Activated CD8-positive, alpha-beta memory T cell treated with anti-CD3 and anti-CD28 coated beads, Interleukin-2, amount 50 U/mL, for 24 hours (primary cell): Measurements from ENCODE around the gene TPRA1.
"Not testable (repeated sequence)": the region's sequence is repeated elsewhere in the genome, so short reads cannot be mapped to it uniquely, and the experiment has no call there.

ENCODE experiments used
- DNase-seq: peaks from one replicate; pipeline ENCODE4 v3.0.0-alpha.2; 2020; ENCODE audit errors: extremely low read depth

Gene TPRA1

GRCh38 chr3:127616836-127617605, 26.5 kb upstream of the TPRA1 start:
- no peak for DNase-seq

- no peak for DNase-seq
Measured at GRCh38 chr3:127615631-127616305, 25.2 kb upstream of the TPRA1 start.

DNA sequence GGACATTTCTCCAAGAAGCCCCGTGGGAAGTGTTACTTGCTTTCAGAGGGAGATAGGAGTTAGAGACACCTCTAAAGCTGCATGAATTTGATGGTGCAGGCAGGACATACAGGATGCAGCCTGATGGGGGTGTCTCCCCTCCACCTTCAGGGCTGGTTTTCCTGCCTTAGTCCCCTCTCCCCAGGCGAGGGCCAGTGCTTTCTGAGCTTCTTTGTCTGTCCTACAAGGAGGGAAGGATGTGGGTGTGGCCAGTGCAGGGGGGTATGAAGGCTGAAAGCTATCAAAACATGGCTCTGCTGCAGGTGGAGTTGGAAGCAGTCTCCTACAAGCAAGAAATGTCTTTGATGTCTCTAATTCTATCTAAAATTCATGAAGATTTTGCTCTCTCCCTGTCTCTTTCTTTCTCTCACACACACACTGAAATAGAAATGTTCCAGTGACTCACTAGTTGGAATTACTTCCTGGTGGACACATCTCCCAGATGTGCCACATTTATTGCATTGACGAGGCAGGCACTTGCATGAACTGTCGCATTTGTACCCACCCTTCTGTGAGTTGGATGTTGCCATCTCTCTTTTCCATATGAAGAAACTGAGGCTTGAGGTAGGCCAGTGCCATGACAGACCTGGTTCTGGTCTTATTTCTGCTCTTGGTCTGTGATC, 24.5 kb upstream of the TPRA1 start:
- no peak for DNase-seq

DNA sequence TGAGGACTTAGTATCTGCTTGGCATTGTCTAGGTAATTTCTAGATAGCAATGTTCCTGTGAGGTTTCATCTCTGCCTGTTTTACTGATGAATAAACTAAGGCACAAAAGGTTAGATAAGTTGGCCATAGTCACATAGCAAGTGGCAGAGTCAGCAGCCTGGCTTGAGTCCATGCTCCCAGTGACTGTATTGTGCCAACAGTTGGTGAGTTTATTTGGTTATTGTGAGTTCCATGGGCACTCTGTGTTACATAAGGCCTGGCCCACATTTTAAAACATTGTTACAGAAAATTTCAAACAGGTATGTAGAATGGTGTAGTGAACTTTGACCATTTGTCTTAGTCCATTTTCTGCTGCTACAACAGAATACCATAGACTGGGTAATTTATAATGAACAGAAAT, 22.9 kb upstream of the TPRA1 start:
- DNase-seq, result no peak

- no peak for DNase-seq
Measured at GRCh38 chr3:127612966-127613365, 22.4 kb upstream of the TPRA1 start.

GRCh38 chr3:127611251-127611650, 20.7 kb upstream of the TPRA1 start:
- no peak for DNase-seq

GRCh38 chr3:127610105-127610504, 19.6 kb upstream of the TPRA1 start:
- DNase-seq, result no peak

DNA sequence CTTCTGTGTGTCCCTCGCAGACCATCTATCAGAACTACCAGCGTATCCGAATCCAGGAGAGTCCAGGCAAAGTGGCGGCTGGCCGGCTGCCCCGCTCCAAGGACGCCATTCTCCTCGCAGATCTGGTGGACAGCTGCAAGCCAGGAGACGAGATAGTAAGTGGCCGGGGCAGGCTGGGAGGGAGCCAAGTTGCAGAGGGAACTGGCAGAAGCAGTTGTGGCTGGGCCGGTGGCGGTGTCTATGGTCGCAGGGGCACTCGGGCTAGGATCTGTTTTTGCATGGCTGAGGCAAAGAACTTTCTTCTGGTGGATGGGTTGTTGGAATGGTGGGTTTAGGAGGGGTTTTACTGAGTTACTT, 17.8 kb upstream of the TPRA1 start:
- DNase-seq, result no peak

DNA sequence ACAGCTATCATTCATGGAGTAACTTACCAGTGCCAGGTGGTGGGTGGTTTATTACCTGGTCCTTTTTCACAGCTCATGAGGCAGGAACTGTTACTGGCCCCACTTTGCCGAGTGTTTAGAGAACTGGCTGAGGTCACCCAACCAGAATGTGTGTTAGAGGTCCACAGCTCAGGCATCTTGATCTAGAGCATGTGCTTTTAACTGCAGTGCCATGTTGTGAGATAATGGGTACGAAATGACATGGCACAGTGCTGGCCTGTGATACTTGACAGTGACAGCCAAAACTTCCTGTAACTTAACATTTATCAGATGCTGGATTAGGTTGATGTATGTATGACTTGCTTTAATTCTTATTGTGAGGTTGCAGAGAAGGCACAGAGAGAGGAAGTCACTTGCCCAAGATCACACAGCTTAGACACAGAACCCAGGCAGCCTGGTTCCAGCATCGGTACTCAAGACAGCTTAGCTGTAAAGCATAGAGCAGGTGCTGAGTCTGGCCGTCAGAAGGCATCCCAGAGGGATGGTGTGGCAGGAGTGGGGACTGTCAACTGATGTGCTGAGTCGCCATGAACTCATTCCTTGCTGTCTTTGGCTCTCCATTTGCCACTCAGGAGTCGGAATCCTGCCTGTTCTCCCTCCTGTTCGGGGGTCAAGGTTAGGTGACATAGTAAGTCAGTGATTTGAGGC, 17.3 kb upstream of the TPRA1 start:
- DNase-seq, result no peak

DNA sequence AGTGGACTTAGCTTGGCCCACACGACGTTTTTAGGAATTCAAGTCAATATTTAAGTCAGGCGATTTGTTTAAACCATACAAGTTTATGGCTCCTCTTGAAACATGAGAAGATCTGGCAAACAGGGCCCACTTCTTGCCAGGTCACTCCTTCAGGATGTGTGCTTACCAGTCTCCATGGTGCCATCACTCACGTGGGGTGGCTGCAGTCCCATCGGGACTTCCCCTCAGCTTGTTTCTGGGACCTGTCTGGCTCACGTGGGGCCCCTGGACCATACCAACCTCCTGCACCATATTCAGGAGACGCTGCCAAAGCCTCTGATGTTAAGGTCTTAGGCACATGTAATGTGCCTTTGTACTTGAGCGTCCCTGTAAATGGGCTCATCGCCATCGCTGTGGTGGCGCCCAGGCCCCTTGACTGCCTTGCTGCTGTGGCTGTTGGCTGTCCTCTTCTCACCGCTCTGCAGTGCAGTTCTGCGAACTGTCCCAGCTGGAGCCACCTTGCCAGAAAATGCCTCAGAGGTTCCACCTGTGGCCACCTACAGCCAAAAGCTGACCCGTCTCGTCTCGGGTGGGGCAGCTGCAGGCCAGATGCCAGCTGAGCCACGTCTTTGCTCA, 16.6 kb upstream of the TPRA1 start:
- DNase-seq, result no peak

- no peak for DNase-seq
Measured at GRCh38 chr3:127606086-127606805, 15.7 kb upstream of the TPRA1 start.

DNA sequence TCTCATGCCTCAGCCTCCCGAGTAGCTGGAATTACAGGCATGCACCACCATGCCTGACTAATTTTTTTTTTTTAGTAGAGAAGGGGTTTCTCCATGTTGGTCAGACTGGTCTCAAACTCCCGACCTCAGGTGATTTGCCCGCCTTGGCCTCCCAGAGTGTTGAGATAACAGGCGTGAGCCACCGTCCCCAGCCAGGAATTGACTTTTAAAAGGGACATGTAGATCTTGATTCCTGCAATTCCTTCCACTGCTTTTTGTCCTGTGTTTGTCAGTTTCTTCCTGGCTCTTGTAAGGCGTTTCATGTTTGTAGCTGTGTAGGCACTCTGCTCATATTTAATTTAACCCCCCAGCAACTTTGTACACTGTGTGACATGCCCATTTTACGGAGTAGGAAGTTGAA, 15.0 kb upstream of the TPRA1 start:
- DNase-seq, result not testable (repeated sequence)

DNA sequence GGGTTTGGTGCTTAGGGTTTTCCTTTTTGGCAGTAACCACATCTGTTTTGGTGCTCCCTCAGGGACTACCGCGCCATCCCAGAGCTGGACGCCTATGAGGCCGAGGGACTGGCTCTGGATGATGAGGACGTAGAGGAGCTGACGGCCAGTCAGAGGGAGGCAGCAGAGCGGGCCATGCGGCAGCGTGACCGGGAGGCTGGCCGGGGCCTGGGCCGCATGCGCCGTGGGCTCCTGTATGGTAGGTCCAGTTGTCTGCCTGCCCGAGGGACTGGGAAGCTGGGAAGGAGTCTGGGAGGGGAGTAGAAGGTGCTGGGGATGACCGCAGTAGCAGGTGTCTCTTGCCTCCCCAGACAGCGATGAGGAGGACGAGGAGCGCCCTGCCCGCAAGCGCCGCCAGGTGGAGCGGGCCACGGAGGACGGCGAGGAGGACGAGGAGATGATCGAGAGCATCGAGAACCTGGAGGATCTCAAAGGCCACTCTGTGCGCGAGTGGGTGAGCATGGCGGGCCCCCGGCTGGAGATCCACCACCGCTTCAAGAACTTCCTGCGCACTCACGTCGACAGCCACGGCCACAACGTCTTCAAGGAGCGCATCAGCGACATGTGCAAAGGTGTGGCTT, 14.1 kb upstream of the TPRA1 start:
- DNase-seq, result no peak

DNA sequence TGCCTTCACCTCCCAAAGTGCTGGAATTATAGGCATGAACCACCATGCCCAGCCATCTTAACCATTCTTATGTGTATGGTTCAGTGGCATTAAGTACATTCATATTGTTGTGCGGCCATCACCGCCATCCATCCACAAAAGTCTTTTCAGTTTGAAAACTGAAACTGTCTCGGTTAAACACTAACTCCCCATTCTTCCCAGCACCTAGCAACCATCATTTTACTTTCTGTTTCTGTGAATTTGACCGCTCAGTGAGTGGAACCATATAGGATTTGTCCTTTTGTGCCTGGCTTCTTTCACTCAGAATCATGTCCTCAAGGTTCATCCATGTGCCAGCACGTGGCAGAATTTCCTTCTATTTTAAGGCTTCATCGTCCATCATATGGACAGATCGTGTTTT, 13.5 kb upstream of the TPRA1 start:
- no peak for DNase-seq

DNA sequence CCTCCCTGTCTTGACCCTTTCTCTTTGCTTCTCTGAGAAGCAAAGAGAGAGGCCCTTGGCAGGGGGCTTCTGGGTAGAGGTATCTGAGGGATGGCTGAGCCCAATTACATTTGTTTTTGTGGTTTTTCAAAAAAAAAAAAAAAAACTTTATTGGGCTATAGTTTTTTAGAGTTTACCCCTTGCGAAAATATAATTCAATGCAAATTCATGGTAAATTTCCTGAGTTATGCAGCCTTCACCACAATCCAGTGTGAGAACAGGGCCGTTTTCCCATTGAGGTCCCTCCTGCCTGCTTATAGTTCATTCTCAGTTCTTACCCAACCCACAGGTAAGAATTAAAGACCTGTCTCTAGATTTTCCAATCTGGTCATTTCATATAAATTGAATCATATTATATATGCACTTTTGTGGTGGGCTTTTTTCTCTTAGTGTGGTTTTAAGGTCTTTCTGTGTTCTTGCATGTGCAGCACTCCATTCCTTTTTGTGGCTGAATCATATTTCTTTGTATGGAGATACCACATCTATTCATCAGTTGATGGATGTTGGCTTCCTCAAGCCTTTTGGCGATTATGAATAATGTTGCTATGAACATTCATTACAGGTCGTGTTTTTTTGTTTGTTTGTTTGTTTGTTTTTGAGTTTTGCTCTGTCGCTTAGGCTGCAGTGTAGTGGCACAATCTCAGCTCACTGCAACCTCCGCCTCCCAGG, 10.4 kb upstream of the TPRA1 start:
- DNase-seq, result no peak

DNA sequence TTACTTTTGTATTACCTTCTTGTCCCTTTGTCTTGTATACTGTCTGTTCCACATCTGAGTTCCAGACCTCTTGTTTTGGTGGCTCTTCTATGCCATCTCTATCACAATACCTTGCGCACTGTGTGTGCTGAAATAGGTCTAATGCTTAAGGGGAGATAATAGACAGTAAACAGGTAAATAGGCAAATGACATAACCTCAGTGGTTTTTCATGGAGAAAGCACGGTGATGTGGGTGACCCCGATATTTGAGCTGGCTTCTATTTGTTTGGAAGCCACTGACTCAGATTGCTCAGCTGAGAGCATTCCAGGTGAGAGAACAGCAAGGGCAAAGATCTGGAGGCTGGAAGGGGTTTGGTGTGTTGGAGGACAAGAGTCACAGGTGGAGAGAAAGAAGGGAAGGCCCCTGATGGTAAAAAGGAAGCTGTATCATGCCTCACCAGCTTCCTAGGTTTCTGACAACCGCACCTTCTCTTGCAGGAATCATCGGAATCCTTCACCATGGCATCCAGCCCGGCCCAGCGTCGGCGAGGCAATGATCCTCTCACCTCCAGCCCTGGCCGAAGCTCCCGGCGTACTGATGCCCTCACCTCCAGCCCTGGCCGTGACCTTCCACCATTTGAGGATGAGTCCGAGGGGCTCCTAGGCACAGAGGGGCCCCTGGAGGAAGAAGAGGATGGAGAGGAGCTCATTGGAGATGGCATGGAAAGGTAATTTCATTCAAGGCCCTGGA, 8.5 kb upstream of the TPRA1 start:
- DNase-seq, result no peak

GRCh38 chr3:127597020-127597771, 6.7 kb upstream of the TPRA1 start:
- no peak for DNase-seq

DNA sequence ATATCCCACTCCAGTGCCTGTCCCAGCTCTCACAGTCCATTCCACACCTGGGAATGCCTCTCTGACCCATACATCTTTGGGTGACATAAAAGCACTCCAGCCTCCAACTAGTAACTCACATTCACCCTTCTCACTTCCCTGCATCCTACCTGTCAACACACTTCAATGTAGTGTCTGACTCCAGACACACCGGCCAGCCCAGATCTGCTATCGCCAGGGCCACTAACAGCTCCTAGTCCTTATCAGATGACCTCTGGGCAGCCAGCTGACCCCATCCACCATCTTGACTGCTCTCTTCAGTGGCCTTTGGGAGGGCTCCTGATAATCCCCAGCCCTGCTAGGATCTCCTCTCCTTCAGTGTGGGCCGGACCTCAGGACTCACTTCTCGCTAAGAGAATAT, 4.8 kb upstream of the TPRA1 start:
- no peak for DNase-seq

- DNase-seq, result no peak
Measured at GRCh38 chr3:127593178-127593577, 2.6 kb upstream of the TPRA1 start.
